Heart left ventricle (tissue), 13 donors: Measurements from ENCODE around the gene NPPB.

Source experiments
- CTCF ChIP-seq, 12 donors: fragments of 200-600 bp; sonication (generic) in 4 of 12; IDR thresholded peaks; one replicate each; pipeline versions ENCODE4 v1.5.0 to v1.8.0; 2018 to 2022; ENCODE audit warnings: antibody characterized with exemption in 12 of 12, mild to moderate bottlenecking in 5 of 12
- POLR2A ChIP-seq, 2 donors: fragments of 450-650 bp; IDR thresholded peaks; one replicate each; pipeline ENCODE4 v1.6.1; 2017; ENCODE audit warnings: antibody characterized with exemption in 2 of 2, mild to moderate bottlenecking in 2 of 2, moderate library complexity in 2 of 2
- donor health status: ischemic (EF 13 %, LVEDD 7.1; RV severe dilation, severe dysfunction).
- donor health status: DM: no; HTN: yes; CAD: no.
- donor health status: DM: no; HTN: no; CAD: no.
- donor health status: ischemic (EF 25% LVEDD 6.9; RV normal size, moderate dysfunction).
- donor health status: ischemic (EF 25% LVEDD 5.7; RV mildly dilated, moderate dysfunction).
- donor health status: ischemic (EF 35%, LVEDD 5.7; RV mildly dilated, moderate dysfunction).
- donor health status: nonischemic (EF 11% LVEDD 7.7; RV severe dilation, severe dysfunction).
- donor health status: DM: yes; HTN: yes; CAD: no.
- donor health status: PGD.
- donor health status: ischemic (EF 29% LVEDD 5.4; RV normal size, mild dysfunction).
- donor health status: nonischemic (EF 23%, LVEDD 6.1; RV moderate dilation, normal function).

DNA sequence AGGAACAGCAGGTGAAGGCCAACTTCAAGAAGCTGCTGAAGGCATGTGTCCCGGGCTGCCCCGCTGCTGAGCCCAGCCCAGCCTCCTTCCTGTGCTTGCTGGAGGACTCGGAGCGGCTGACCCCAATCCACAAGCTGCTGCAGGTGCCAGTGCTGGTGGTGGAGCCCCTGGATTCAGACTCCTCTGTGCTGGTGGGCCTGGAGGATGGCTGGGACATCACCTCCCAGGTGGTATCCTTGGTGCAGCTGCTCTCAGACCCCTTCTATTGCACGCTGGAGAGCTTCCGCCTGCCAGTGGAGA is 20.1 kb upstream of the NPPB start:
- TF ChIP-seq CTCF (IDR thresholded peaks at IDR 0.05) (no peak), POLR2A (IDR thresholded peaks at IDR 0.05) (no peak)
